Measurements from ENCODE around the gene TAPBPL.

TAPBPL gene

DNA sequence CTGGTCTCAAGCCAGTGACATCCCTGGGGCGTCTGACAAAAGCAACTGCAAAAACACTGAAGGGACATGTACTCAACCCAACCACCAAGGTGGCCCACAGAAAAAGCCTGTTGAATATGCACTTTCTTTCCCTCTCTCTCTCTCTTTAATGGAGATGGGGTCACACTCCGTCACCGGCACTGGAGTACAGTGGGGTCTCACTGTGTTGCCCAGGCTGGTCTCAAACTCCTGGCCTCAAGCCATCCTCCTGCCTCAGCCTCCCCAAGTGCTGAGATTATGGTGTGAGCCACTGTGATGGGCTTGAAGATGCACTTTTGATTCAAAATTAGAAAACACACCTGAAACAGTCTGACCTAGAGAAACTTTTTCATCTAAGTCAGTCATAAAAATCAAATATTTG, 14.3 kb upstream of the TAPBPL start:
- DNase-seq = no peak

DNA sequence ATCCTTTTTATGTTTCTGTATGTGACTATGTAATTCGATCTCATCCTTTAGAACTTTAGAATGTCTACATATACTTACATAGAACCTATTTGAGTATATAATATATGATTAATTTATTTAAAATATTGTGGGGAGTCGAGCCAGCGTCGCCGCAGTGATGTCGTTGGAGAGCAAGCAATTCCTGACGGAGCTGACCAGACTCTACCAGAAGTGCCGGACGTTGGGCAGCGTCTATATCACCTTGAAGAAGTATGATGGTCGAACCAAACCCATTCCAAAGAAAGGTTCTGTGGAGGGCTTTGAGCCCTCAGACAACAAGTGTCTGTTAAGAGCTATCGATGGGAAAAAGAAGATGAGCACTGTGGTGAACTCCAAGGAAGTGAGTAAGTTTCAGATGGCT, 13.5 kb upstream of the TAPBPL start:
- DNase-seq = no peak

DNA sequence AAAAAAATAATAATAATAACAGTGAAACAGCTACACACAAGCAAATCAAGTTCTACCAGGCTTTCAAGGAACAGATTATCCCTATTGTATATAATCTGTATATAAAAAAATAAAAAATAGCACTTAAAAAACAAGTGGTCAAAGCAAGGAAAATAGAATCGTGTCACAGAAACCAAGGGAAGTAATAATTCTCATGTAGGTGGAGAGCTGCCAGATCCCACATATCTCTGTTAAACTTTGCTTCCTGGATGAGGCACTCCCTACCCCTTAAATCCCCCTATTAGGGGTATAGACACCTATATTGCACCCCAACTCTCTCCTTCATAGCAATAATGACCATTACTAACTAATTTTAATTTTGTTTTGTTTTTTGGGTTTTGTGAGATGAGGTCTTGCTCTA, 11.5 kb upstream of the TAPBPL start:
- no peak for DNase-seq

DNA sequence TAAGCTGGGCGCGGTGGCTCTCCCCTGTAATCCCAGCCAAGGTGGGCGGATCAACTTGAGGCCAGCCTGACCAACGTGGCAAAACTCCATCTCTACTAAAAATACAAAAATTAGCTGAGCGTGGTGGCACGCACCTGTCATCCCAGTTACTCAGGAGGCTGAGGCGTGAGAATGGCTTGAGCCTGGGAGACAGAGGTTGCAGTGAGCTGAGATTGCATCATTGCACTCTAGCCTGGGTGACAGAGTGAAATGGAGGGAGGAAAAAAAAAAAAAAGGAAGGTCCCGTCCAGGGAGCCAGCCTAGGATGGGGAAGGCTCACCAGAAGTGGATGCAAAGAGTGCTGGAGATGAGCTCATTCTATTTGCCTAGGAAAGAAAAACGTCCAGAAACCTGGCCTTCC, 9.0 kb upstream of the TAPBPL start:
- DNase-seq = no peak

DNA sequence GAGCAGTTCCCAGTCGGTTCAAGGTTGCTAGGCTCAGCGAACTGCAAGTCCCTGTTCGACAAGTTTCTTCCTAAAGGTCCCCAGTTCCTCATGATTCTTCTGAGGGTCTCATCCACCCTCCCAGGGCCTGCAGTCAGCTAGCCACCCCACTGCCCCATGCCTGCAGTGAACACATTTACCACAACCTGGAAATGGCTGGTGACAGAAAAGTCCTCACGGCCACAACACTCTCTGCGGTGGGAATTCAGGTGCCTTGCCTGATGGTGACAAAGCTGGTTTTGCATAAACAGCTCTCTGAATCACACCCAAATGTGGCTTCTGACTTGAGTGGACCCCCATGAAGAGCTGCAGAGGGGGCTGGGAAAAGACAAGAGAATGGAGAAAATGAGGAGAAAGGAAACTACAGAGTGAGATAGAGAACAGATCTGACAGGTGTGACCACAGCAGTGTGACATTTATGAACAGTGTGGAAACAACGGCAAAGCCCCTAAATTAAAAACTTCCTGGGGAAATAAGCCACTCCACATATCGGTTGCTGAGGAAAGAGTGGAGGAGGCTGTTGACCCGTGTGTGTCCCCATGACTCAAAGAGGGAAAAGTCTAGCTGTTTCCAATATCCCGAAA, 8.4 kb upstream of the TAPBPL start:
- no peak for DNase-seq

DNA sequence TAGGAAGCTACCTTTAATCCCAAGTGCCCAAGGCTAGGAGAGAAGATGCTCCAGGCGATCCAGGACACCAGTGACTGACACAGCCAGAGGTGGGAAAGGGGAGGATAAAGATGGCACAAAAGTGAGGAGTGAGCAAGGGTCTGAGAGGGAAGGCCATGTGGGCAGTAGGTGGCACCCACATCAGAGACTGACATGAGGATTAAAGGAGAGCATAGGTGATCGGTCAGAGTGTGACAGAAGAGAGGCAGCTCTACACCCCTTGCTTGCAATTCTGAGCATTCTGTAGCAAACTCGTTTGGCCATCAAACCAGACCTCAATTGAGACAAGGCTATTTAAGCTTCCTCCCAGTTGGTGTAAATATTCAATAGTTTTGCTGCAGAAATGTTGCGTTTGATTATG, 7.8 kb upstream of the TAPBPL start:
- no peak for DNase-seq

DNA sequence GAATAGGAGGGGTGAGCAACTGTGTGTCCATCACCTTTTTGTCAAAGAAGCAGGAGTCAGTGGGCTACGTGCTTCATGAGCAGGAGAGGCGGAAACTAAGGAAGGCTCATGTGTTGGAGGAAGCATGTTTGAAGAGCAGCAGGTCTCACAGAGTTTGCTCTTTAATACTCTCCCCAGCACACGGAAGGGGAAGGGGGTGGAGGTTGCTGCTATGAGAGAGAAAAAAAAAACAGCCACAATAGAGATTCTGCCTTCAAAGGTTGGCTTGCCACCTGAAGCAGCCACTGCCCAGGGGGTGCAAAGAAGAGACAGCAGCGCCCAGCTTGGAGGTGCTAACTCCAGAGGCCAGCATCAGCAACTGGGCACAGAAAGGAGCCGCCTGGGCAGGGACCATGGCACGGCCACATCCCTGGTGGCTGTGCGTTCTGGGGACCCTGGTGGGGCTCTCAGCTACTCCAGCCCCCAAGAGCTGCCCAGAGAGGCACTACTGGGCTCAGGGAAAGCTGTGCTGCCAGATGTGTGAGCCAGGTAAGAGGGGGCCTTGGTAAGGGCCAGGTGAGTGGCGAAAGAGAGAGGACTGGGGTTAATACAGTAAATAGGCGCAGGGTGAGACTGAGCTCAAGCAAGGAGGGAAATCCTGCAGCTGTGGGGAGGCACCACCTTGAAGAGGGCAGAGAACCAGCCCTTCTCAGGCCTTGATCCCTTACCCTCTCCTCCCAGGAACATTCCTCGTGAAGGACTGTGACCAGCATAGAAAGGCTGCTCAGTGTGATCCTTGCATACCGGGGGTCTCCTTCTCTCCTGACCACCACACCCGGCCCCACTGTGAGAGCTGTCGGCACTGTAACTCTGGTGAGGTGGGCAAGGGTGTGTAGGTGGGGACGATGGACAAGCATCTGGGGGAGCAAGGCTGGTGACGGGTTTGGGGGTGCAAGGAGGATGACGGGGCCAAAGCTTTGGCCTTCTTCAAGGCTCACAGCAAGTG, 6.8 kb upstream of the TAPBPL start, which contains the start of gene CD27:
CD27 (plus strand) TSS at position 252 of the 985 bp plus-strand sequence; CDS start at position 393, 141 bp downstream.
- DNase-seq = no peak

DNA sequence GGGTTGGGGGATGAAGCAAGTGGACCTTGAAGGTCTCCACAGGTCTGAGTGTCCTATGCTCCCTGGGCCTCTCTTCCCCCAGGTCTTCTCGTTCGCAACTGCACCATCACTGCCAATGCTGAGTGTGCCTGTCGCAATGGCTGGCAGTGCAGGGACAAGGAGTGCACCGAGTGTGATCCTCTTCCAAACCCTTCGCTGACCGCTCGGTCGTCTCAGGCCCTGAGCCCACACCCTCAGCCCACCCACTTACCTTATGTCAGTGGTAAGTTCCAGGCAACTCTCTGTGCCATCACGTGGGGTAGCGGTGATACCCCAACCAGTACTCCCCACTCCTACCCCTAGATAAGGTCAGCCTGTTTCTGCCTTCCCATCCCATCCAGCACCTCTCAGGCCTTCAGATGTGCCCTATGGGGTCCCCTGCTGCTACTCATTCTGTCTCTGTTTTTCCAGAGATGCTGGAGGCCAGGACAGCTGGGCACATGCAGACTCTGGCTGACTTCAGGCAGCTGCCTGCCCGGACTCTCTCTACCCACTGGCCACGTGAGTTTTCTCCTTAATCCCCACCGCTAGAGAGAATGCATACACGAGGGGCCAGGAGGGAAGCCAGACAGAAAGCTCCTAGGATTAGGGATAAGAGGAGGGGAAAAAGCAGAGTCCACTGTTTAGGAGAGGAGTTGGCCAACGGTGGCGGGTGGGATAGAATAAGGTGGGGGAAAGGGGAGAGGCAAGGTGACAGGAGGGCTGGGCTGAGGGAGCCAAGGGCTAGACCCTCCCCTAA, 1.6 kb upstream of the TAPBPL start:
- no peak for DNase-seq

DNA sequence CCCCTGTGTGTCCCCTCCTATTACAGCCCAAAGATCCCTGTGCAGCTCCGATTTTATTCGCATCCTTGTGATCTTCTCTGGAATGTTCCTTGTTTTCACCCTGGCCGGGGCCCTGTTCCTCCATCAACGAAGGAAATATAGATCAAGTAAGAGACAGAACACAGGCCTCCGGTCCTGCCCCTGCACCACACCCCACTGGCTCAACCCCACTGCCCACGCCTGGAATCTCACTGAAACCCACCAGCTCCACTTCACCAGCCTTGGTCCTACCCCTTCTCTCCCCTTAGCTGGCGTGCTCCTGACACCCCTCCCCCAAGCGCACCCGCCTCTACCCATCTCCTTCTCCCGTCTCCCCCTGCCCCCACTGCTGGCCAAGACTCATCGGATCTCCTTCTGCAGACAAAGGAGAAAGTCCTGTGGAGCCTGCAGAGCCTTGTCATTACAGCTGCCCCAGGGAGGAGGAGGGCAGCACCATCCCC, 934 bp upstream of the TAPBPL start:
- no peak for DNase-seq

DNA sequence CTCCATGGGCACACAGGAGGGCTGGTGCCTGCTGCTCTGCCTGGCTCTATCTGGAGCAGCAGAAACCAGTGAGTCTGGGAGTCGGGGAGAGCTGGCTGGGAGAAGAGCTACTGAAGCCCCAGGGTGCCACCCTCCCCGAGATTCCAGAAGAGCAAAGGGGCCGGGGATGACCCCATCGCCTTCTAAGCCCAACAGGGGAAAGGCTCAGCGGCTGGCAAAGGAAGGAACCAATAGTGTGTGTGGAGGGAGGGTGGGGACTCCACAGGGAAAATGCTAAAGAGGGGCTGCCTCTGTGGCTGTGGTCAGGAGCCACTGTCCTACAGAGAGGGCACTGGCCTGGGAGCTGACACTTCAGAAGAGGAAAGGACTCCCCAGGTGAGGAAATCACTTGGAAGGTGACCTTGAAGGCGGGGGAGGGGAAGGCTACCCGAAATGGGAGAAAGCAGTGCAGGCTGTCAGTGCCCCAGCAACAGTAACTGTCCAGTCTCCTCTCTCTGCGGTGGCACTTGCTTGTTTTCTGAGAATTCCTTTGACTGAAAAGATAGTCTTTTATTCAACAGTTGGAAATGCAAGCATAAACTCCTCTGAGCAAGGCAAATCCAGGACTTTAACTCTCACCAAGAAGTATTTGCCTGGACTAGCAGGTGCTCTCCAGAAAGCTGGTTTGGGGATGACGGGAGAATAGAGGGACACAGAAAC, 552 bp downstream of the TAPBPL start:
- no peak for DNase-seq

DNA sequence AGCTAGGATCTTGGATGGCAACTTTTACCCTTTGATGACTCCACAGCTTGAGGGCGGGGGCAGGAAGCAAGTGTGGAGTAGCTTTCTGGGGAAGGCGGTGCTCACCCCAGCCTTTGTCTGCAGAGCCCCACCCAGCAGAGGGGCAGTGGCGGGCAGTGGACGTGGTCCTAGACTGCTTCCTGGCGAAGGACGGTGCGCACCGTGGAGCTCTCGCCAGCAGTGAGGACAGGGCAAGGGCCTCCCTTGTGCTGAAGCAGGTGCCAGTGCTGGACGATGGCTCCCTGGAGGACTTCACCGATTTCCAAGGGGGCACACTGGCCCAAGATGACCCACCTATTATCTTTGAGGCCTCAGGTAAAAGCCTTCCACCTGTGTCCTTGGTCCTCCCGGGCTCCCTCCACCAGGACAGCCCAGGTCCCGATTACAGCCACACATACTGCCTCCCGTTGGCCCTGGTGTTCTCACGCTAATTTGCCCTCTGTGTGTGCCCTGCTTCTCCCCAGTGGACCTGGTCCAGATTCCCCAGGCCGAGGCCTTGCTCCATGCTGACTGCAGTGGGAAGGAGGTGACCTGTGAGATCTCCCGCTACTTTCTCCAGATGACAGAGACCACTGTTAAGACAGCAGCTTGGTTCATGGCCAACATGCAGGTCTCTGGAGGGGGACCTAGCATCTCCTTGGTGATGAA, 1.2 kb downstream of the TAPBPL start:
- DNase-seq = peak; percentile 37

DNA sequence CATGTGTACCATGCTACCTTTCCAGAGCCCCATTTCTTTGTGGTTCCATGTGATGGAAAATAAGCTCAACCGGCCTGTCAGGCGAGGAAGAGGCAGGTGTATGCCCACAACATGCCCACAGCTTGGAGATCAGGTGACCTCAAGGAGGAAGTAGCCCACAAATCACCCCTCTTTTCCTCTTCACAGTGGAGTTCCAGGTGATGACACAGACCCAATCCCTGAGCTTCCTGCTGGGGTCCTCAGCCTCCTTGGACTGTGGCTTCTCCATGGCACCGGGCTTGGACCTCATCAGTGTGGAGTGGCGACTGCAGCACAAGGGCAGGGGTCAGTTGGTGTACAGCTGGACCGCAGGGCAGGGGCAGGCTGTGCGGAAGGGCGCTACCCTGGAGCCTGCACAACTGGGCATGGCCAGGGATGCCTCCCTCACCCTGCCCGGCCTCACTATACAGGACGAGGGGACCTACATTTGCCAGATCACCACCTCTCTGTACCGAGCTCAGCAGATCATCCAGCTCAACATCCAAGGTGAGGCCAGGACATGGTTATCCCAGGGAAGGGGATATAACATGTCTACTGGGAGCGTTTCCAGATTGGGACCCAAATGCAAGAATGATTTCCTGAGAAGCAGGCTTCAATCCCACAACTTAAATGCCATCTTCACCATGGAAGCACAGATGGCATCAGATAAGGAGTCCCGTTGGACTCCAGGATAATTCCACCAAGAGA, 5.5 kb downstream of the TAPBPL start:
- DNase-seq = no peak

DNA sequence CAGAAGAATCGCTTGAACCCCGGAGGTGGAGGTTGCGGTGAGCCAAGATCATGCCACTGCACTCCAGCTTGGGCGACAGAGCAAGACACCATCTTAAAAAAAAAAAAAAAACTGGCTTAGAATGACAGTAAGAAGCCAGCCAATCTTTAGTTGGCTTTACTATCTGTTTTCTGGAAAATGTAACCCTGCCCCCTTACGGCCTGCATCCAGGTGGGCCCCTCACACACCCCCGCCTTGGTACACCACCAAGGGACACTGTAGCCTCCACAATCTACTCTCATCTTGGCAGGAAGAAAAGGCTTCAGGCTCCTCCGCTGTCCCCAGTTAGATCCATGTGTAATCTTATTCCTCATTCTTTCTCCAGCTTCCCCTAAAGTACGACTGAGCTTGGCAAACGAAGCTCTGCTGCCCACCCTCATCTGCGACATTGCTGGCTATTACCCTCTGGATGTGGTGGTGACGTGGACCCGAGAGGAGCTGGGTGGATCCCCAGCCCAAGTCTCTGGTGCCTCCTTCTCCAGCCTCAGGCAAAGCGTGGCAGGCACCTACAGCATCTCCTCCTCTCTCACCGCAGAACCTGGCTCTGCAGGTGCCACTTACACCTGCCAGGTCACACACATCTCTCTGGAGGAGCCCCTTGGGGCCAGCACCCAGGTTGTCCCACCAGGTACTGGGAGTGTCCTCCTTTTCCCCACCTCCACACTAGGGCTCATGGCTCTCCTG, 6.6 kb downstream of the TAPBPL start:
- no peak for DNase-seq

DNA sequence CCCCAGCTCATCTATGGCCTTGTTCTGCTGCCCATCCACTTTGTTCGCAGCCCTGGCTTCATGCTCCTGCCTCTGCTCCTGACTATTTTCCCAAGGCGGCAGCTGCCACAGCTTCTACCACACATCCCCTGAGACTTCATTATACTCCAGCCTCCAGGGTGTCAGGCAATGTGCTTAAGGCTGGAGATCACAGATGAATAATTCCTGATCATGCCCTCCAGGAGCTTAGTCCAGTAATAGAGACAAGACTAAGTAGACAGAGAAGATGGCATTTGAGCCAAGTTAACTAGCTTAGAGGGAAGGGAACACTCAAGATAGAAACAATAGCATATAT, 7.1 kb downstream of the TAPBPL start:
- DNase-seq = no peak

DNA sequence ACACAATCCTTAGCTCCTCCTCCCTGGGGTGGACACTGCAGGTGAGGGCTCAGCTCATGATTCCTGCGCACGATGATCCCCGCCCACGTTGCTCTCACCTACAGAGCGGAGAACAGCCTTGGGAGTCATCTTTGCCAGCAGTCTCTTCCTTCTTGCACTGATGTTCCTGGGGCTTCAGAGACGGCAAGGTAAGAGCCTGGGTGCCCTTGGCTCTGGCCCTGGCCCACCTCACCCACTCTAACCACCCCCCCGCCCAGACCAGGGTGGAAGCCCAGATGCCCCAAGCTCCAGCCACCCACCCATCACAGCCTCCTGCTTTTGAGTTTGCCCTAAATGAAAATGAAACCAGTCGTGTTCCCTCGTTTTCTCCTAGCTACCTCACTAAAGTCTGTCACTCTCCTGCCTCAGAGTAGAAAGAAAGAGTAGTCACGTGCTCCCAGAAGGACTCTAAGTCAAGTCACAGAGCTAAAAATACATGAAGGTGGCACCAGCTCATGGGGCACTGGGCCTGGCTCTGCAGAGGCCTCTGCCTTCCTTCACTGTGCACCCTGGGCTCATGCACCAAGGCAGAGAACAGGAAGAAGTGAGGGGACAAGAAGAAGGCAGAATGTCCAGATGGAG, 9.0 kb downstream of the TAPBPL start:
- DNase-seq = peak; percentile 69

DNA sequence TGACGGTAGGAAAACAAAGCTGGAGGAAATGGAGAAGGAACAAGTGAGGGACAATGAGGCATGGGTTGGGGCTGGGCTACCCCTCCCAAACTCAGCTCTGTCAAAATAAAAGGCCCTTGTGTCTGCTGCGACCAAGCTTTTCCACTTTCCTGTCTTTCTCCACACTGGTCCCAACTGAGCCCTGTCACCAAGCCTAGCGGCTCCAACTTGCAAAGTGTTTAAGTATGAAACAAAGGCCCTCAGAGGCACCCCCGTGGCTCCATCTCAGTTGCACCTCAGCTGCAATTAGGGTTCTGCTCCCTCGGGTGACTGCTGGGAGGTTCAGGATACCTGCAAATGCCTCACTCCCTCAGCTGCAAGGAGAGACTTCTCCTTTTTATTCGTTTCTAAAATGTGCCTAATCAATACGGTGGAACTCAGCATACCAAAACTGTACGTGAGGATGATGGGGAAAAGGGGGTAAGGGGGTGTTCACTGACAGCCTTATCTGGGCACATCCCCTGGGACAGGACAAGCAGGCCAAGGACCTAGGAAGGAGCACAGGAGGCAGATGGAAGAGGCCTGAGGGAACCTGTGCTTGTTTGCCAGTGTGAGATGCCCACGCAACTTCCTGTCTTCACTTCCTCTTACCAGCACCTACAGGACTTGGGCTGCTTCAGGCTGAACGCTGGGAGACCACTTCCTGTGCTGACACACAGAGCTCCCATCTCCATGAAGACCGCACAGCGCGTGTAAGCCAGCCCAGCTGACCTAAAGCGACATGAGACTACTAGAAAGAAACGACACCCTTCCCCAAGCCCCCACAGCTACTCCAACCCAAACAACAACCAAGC, 9.8 kb downstream of the TAPBPL start:
- peak; percentile 91 for DNase-seq

DNA sequence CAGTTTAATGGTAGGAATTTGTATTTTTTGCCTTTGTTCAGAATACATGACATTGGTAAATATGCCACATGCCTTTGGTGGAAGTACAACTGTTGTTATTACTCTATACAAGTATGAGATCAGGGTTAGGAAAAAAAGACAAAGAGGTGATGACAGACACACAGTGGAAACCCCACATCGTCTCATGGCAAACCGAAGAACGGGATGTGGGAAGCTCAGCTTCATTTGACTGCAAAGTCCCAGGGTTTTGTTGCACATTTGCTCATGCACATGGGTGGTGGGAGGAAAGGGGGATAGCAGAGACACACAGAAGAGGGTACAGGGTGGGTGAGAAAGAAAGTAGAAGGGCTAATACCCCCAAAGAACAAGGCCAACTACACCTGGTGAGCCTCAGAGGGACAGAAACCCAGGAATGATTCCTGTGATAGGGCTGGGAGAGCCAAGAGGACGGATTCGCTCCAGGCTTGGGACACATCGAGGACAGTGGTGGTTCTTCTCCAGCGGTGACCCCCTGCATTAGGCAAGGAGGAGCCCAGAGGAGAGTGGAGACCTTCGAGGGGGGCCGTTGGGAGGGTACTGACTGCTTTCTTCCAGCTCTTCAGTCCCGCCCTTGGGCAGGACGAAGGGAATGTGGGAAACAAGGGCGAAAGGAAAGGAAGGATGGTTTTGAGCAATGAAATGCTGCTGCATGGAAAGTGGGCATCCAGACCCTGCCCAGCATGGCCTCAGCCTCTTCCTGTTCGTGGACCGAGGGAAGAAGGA, 10.6 kb downstream of the TAPBPL start:
- DNase-seq = peak; percentile 86

DNA sequence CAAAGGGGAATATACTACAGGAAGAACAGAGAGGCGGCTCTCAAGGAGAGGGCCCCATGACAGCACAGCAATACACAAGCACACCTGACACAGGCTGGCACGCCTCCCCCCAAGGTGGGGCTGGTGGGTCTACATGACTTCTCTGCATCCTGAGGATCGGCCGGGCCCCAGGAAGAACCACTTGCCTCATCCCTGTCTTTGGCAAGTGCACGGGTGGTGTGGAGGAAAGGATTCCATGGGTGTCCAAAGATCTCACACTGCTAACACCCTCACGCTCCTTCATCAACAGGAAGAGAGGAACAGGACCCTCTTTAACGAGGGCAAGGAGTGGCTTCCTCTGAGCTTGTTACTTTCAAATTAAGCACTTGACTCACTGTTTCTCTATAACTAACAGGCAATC, 11.4 kb downstream of the TAPBPL start:
- DNase-seq = no peak

DNA sequence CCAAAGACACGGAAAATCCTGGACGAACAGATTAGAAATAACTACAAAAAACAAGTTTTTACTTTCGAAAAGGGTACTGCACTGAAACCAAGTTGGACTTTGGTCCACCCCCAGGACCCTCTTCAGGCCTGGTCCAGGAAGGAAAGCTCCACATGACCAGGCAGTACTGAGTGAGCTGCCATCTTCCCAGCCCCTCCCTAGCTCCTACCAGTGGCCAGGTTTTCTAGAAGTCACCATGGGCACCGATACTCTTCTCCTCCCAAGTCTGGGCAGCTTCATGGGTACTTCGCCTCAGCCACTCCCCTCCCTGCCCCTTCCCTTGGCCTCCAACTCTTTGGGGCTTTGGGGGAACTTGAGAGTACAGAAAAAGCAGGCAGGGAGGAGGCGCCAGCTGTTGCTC, 12.0 kb downstream of the TAPBPL start:
- DNase-seq = no peak
